ENCODE results near the gene CCDC106.

GRCh38 chr19:55636723-55637122 lies 11.3 kb upstream of the CCDC106 start:
- no peak for TF ChIP-seq CTCF (conservative IDR thresholded peaks at IDR 0.05; ENCODE audit: low read length)
- TF ChIP-seq EZH2phosphoT487 (IDR thresholded peaks at IDR 0.05; ENCODE audit: borderline replicate concordance, low read depth, low read length), result no peak

Measured in OCI-LY7 (cell line).